GM19035 (cell line): ENCODE measurements around the gene CILP2.

Source experiments
- ATAC-seq: cut with Tn5 transposase; IDR thresholded peaks from one replicate; pipeline ENCODE4 v1.9.1; 2021; ENCODE audit not compliant: unreplicated experiment

CILP2 gene

GRCh38 chr19:19528721-19529490 is 9.2 kb upstream of the CILP2 start, which contains the start of gene YJEFN3:
Gene YJEFN3, plus strand, starts transcription at chr19:19528911. Its CDS starts 22 bp downstream, at chr19:19528933.
- ATAC-seq = no peak

DNA sequence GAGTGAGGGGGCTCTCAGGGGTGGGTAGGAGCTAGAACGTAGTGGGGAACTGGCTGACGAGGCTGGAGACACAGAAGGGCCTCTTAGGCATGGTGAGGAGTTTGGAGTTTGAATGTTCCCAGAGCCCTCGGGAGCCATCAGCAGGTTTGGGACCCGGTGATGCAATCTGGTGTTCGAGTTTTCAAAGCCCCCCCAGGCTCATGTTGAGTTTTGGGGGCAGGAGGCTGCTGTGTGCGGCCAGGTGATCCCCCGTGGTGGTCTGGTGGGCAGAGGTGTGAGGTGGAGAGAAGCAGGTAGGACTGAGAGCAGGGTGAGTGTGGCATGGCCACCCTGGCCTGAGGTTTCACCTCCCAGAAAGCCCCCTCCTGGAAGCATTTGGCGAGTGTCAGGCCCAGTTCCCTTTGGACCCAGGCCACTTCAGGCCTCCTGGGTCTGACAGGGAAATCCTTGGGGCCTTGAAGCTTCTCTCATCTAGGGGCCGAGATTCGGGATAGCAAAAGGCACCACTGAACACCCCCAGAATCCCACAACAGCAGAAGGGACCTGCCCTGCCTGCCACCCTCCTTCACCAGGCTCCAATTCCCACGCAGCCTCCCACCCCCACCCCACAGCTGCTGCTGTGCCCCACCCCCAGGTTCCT is 8.2 kb upstream of the CILP2 start:
- ATAC-seq = no peak

DNA sequence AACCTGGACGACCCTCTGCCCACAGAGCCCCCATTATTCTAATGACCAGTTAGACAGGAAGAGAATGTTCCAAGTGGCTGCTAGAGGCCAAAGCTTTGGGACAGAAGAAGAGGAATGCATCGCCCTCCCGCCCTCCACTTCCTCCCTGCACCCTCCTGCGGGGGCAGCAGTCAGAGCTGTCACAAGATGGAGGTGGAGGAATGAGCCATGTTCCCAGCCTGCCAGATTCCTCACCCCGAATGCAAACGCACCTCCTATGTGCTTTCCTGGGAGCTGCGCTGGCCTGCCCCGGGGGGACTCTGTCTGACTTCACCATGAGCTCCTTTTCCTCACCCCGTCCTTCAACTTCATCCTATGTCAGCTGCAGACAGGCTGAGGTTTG is 7.7 kb upstream of the CILP2 start:
- no peak for ATAC-seq

GRCh38 chr19:19530889-19531288 is 7.2 kb upstream of the CILP2 start:
- ATAC-seq = no peak

DNA sequence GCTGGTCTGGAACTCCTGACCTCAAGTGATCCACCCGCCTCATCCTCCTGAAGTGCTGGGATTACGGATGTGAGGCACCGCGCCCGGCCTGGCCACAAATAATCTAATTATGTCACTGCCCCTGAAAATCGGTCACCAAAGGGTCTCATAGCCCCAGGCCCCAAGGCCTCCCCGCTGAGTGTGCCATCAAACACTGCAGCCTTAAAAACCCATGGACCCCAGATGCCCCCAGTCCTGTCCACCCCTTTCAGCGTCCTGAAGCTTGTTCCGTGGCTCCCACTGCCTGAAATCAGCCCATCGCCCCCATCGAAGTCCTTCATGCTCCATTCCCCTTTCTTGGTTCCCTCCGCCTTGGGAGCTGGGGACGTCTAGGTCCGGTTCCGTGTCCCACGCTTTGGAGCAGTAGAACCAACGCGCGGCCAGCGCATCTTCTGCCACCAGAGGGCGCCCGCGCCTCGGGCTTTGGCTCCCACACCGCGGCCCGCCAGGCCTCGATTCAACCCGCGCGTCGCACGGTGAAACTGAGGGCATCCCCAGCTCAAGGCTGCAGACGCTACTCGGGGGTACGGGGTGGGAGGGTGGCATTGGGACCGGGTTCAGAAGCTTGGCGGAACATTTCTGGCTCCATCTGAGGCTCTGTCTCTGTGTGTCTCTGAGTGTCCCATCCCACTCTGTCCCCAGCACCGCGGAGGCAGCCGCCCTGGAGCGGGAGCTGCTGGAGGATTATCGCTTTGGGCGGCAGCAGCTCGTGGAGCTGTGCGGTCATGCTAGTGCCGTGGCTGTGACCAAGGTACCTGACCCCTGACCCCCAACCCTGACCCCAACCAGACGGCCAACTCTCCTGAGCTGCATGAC is 5.9 kb upstream of the CILP2 start:
- no peak for ATAC-seq

- ATAC-seq = no peak
Observed at GRCh38 chr19:19532806-19533701, 5.0 kb upstream of the CILP2 start.

DNA sequence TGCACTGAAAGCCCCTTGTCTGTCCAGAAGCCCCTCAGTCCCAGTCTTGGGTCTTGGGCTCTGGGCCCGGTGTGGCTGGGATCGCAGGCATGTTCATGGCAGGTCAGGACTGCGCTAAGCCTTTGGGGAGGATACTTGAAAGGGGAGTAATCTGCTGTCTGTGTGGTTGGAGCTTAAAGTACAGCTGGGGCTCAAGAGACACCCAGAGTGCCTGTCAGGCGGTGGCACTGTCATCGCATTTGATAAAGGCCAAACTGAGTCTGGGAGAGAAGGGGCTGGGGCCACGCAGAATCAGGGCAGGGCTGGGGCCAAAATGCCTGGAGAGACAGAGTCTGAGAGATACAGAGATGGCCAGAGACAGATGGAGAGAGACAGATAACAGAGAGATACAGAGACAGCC is 4.2 kb upstream of the CILP2 start:
- ATAC-seq = no peak

DNA sequence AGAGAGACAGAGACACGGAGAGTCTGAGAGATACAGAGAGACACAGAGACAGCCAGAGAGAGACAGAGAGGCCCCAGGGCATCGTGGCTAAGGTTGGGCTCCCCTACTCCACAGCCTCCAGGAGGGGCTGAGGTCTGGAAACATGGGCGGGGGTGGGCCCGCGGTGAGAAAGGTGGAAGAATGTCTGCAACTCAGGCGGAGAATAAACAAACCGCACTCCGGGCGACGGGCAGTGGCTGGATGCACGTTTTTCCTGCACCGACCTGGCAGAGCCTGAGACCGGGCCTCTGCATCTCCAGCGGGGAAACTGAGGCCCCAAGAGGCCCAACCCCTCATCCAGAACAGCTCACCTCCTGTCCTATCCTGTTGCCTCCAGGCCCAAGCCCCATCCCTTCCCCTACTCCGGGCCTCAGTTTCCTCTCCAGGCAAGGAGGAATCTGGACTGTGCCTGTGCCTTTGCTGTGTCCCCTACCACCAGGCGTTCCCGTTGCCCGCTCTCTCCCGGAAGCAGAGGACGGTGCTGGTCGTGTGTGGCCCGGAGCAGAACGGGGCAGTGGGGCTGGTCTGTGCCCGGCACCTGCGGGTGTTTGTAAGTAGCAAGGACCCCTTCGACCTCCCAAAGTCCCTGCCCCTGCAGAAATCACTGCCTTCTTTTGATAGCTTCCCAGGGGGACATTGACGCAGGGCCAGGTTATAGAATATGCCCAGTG is 3.4 kb upstream of the CILP2 start:
- no peak for ATAC-seq

DNA sequence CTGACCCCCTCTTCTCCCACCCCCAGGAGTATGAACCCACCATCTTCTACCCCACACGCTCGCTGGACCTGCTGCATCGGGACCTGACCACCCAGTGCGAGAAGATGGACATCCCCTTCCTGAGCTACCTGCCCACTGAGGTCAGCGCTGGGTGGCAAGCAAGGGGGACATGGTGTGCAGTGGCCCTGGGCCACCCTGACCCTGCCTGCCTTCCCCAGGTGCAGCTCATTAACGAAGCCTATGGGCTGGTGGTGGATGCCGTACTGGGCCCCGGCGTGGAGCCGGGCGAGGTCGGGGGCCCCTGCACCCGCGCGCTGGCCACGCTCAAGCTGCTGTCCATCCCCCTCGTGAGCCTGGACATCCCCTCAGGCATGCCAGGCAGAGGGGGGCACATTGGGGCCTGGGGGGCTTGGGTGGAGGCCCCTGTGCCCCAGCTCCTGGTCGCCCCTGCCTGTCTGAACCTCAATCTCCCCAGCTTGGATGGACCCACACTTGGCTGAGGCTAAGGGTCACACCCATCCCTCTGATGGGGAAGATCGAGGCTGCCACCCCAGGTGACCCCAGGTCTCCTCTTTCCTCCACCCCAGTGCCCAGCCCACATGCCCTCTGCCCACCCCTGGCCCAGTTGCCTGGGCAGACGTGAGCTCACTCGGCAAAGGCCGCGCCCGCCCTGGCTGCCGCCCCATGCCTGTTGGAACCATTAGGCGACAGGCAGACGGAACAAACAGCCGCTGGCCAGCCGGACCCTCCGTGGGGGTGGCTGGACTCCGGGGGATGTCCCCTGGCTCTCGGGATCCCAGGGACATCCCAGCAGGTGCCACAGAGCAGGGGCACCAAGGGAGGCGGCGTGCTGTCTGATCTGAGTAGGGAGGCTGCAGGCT is 2.5 kb upstream of the CILP2 start:
- ATAC-seq = no peak

GRCh38 chr19:19537075-19538048 is 703 bp upstream of the CILP2 start:
- ATAC-seq = no peak

- ATAC-seq = no peak
Observed at GRCh38 chr19:19538785-19539166, 711 bp downstream of the CILP2 start.

DNA sequence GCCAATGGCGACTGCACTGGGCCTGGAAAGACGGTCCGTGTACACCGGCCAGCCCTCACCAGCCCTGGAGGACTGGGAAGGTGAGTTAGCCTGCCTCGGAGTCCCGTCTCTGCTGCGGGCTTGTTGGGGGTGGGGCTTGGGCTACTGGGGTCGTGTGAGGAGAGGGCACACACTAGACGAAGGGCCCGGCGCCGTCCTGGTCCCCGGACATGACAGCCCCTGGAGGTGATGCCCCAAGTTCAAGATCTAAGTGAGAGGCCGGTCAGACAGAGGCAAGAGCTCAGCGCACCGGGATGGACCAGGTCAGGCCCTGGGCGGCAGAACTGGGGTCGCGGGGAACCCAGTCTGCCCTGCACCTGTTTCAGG is 1.6 kb downstream of the CILP2 start:
- ATAC-seq = no peak

DNA sequence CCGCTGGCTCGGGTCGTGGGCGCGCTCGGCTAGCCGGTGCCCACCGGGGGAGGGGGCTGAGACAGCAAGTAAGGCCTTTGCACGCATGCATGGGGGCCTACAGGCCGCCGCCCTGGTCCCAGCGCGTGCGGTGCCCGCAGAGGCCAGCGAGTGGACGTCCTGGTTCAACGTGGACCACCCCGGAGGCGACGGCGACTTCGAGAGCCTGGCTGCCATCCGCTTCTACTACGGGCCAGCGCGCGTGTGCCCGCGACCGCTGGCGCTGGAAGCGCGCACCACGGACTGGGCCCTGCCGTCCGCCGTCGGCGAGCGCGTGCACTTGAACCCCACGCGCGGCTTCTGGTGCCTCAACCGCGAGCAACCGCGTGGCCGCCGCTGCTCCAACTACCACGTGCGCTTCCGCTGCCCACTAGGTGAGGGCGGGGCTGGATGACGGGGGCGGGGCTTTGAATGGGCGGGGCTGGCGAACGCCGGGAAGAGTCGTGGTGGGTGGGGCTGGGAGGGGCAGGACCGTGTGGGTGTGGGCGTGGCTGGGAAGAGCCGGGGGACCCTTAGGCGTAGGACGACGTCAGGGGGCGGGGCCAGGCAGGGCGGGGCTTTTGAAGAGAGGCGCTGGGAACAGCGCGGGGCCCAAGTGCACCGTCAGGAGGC is 2.1 kb downstream of the CILP2 start:
- ATAC-seq = no peak

- no peak for ATAC-seq
Observed at GRCh38 chr19:19540715-19541515, 2.9 kb downstream of the CILP2 start.

- ATAC-seq = no peak
Observed at GRCh38 chr19:19541616-19542015, 3.6 kb downstream of the CILP2 start.

DNA sequence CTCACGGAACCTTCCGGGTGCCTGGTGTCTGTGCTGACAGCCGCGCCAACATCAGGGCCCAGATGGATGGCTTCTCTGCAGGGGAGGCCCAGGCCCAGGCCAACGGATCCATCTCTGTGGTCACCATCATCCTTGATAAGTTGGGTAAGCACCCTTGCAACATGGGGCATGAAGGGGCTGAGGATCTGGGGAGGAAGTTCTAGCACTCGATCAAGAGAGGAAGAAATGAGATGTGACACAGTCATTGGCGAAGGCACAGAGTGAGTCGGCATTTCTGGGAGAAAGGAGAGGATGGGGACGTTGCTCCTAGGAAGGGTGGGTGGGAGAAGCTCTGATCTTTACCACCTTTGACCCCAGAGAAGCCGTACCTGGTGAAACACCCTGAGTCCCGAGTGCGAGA is 4.4 kb downstream of the CILP2 start:
- ATAC-seq = no peak

- ATAC-seq = no peak
Observed at GRCh38 chr19:19543101-19543500, 5.0 kb downstream of the CILP2 start.
